ENCODE measurements around the gene FAM83E. TPM values are rescaled to one million over a fixed set of nuclear protein-coding genes. Genes with fewer than 3 reads are reported as not detected.

FAM83E gene
- total RNA-seq, 6 experiments from 2014 or later, result 0.22 to 0.37 TPM; not detected in 4

DNA sequence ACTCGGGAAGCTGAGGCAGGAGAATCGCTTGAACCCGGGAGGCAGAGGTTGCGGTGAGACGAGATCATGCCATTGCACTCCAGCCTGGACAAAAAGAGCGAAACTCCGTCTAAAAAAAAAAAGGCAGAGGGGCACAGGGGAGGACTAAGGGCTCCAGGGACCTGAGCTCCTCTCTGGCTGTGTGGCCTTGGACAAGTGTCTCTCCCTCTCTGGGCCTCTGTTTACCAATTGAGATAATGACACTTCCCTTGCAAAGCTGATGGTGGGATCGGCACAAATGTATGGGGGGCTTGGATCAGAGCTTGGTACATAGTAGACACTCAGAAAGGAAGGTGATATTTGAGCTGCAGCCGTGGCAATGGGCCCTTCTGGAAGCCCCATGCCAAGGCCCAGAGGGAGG lies 19.7 kb downstream of the FAM83E start:
- DNase-seq (no peak), ATAC-seq (no peak)
- WGBS (ENCODE audit: insufficient coverage, low coverage, low lambda C conversion rate, missing lambda C conversion rate), result 77% methylated on average over 5 of the region's 9 CpGs
- no peak overlapping the region for H3K4me3 ChIP-seq
- no peaks in the 10 kb centered on the region for H3K9me3 ChIP-seq
- intact Hi-C loops (cut with DNase I), result loop anchor here in 1 of 2 donors (10.0 kb wide), 1 partner anchor 100 kb away; no protein-coding TSS in a partner anchor
- no peaks in the 10 kb centered on the region for H3K27me3 ChIP-seq
- H3K4me1 ChIP-seq, result no peaks in the 10 kb centered on the region
- H3K36me3 ChIP-seq, result no peaks in the 10 kb centered on the region
- TF ChIP-seq POLR2A (IDR thresholded peaks at IDR 0.05), result no peak
- TF ChIP-seq, protein P1, sequence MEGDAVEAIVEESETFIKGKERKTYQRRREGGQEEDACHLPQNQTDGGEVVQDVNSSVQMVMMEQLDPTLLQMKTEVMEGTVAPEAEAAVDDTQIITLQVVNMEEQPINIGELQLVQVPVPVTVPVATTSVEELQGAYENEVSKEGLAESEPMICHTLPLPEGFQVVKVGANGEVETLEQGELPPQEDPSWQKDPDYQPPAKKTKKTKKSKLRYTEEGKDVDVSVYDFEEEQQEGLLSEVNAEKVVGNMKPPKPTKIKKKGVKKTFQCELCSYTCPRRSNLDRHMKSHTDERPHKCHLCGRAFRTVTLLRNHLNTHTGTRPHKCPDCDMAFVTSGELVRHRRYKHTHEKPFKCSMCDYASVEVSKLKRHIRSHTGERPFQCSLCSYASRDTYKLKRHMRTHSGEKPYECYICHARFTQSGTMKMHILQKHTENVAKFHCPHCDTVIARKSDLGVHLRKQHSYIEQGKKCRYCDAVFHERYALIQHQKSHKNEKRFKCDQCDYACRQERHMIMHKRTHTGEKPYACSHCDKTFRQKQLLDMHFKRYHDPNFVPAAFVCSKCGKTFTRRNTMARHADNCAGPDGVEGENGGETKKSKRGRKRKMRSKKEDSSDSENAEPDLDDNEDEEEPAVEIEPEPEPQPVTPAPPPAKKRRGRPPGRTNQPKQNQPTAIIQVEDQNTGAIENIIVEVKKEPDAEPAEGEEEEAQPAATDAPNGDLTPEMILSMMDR (IDR thresholded peaks at IDR 0.05), result no peak
- no peak overlapping the region for H3K27ac ChIP-seq

DNA sequence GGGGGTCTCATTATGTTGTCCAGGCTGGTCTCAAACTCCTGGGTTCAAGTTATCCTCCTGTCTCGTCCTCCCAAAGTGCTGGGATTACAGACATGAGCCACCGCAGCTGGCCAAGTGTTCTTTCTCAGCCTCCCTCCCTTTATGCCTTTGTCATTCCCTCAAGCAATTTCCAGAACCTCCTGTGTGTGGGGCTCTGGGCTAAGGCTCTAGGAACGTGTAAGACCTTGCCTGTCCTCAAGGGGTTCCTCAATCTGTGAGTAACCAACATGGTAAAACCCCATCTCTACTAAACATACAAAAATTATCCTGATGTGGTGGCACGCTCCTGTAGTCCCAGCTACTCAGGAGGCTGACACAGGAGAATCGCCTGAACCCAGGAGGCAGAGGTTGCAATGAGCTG lies 23.9 kb downstream of the FAM83E start:
- intact Hi-C loops (cut with DNase I), result loop anchor here in 1 of 2 donors (10.0 kb wide), 1 partner anchor 96 kb away; no protein-coding TSS in a partner anchor
- WGBS (ENCODE audit: insufficient coverage, low coverage, low lambda C conversion rate, missing lambda C conversion rate), result 74% methylated on average over 5 of the region's 5 CpGs
- no peak for DNase-seq
- H3K9me3 ChIP-seq, result no peaks in the 10 kb centered on the region
- no peaks in the 10 kb centered on the region for H3K27me3 ChIP-seq
- H3K4me3 ChIP-seq, result no peak overlapping the region
- no peak overlapping the region for H3K27ac ChIP-seq
- no peak for ATAC-seq
- no peaks in the 10 kb centered on the region for H3K4me1 ChIP-seq
- no peak for TF ChIP-seq POLR2A (IDR thresholded peaks at IDR 0.05)
- TF ChIP-seq, protein P1 (IDR thresholded peaks at IDR 0.05), result no peak
- no peaks in the 10 kb centered on the region for H3K36me3 ChIP-seq

DNA sequence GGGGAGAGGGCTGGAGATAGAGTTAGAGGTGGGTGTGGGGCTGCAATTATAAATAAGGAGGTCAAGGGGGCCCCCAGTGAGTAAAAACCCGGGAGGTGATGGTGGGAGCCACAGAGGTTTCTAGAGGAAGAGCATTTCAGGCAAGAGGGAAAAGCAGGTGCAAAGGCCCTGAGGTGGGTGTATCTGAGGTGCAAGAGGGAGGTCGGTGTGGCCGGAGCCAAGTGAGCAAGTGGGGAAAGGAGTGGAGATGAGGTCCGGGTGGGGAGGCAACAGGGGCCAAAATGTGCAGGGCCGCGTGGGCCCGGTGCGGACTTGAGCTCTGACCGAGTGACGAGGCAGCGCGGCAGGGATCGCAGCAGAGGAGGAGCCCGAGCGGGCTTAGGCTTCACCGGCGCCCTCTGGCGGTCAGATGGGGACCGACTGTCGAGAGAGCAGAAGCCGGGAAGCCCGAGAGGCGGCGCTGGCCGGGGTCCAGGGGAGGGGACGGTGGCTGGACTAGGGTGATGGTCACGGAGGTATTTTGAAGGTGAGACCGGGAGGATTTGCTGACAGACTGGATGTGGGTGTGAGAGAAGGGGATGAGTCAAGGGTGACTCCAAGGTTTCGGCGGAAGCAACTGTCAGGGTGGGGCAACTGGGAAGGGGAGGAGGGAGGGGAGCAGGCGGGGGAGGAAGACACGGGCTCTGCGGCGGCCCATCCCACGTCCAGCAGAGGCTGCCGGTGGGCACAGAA lies 26.0 kb downstream of the FAM83E start:
- Histone ChIP-seq H3K4me1 (peaks cover 0 to 3% (median 0%) of the 10 kb centered on the region in 4 donors), H3K36me3 (no peaks in the 10 kb centered on the region), H3K27me3 (no peaks in the 10 kb centered on the region), H3K9me3 (no peaks in the 10 kb centered on the region), H3K27ac (no peak overlapping the region), H3K4me3 (peak overlapping the region in 1 of 3 donors; percentile 29)
- ATAC-seq, result peak; percentile 78 to 84 (median 82)
- peak; percentile 89 to 92 (median 90) for DNase-seq
- intact Hi-C loops (cut with DNase I), result no loop called here
- 2% methylated on average over 27 of the region's 36 CpGs for WGBS (ENCODE audit: insufficient coverage, low coverage, low lambda C conversion rate, missing lambda C conversion rate)
- TF ChIP-seq, protein P1 (IDR thresholded peaks at IDR 0.05), result peak; percentile 86 to 94 (median 92)
- TF ChIP-seq POLR2A (IDR thresholded peaks at IDR 0.05), result no peak

DNA sequence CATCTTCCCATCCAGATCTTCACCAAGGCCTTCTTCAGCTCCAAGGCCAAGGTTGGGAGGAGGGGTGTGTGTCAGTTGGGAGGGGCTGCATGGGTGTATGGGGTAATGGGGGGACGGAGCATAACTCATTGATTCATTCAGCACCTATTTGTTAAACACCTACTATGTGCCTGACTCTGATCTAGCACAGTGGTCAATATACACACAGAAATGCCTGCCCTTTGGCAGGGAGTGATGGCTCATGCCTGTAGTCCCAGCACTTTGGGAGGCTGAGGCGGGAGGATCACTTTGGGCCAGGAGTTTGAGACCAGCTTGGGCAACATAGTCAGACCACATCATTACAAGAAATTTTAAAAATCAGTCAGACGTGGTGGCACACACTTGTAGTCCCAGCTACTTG lies 27.5 kb downstream of the FAM83E start:
- no peak for ATAC-seq
- Histone ChIP-seq H3K4me3 (no peak overlapping the region), H3K27me3 (no peaks in the 10 kb centered on the region), H3K4me1 (peaks cover 0 to 5% (median 0%) of the 10 kb centered on the region in 4 donors), H3K27ac (no peak overlapping the region), H3K9me3 (no peaks in the 10 kb centered on the region), H3K36me3 (no peaks in the 10 kb centered on the region)
- TF ChIP-seq POLR2A (IDR thresholded peaks at IDR 0.05), result no peak
- WGBS (ENCODE audit: insufficient coverage, low coverage, low lambda C conversion rate, missing lambda C conversion rate), result 100% methylated on average over 2 of the region's 3 CpGs
- intact Hi-C loops (cut with DNase I), result no loop called here
- DNase-seq, result no peak

DNA sequence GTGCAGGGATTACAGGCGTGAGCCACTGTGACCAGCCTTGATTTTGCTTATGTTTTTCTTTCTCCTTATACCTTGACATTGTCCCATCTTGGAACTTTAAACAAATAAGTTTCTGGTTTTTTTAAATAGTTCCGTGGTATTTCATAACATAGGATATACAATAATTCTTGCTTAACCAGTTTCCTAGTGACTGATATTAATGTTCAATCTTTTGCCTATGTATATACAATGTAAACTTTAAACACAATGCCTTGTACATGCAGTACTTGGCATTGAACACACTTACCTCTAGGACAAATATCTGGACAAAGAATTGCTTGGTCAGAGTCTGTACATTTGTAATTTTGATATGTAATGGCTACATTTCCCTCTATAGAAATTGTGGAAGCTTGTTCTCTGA lies 32.7 kb downstream of the FAM83E start:
- Histone ChIP-seq H3K4me1 (peaks cover 0 to 5% (median 0%) of the 10 kb centered on the region in 4 donors), H3K36me3 (no peaks in the 10 kb centered on the region), H3K27ac (no peak overlapping the region), H3K27me3 (no peaks in the 10 kb centered on the region), H3K9me3 (no peaks in the 10 kb centered on the region), H3K4me3 (no peak overlapping the region)
- no peak for DNase-seq
- intact Hi-C loops (cut with DNase I), result no loop called here
- ATAC-seq, result no peak
- TF ChIP-seq, protein P1 (IDR thresholded peaks at IDR 0.05), result no peak
- TF ChIP-seq POLR2A (IDR thresholded peaks at IDR 0.05), result no peak
- WGBS (ENCODE audit: insufficient coverage, low coverage, low lambda C conversion rate, missing lambda C conversion rate), result 42% methylated on average over 2 of the region's 2 CpGs

Measured in right lobe of liver (tissue), 6 donors.